ENCODE results near the gene ALK. TPM values are rescaled to one million over a fixed set of nuclear protein-coding genes. Genes with fewer than 3 reads are reported as not detected.

Gene ALK
- total and polyA plus RNA-seq, 2 experiments from 2014 or later = 0.35 TPM; not detected in 1

GRCh38 chr2:29703336-29703735, 218.1 kb downstream of the ALK start (continued):
- TF ChIP-seq ETS1 (IDR thresholded peaks at IDR 0.05) (no peak), CTCF (conservative IDR thresholded peaks at IDR 0.05; ENCODE audit: low read depth in 2 of 2) (no peak), STAT1 (IDR thresholded peaks at IDR 0.05; ENCODE audit: unreplicated experiment) (no peak), POLR2AphosphoS5 (IDR thresholded peaks at IDR 0.05; ENCODE audit: low read depth) (no peak), REST (IDR thresholded peaks at IDR 0.05; ENCODE audit: unreplicated experiment) (no peak), EZH2 (IDR thresholded peaks at IDR 0.05; ENCODE audit: low read depth, unreplicated experiment) (no peak), EZH2phosphoT487 (IDR thresholded peaks at IDR 0.05; ENCODE audit: unreplicated experiment) (no peak), JUNB (IDR thresholded peaks at IDR 0.05; ENCODE audit: unreplicated experiment) (no peak), NANOG (IDR thresholded peaks at IDR 0.05; ENCODE audit: borderline replicate concordance) (no peak)

GRCh38 chr2:29702276-29702675, 219.1 kb downstream of the ALK start:
- peaks cover 5% of the 10 kb centered on the region for H3K4me1 Mint-ChIP-seq
- no peak for ATAC-seq
- H3K27me3 Mint-ChIP-seq (ENCODE audit: insufficient read depth, low read depth, poor library complexity) = peaks cover 2% of the 10 kb centered on the region
- DNase-seq (ENCODE audit: low spot score) = no peak
- no peak overlapping the region for H3K4me2 ChIP-seq
- no peak overlapping the region for H3K4me3 Mint-ChIP-seq
- no peaks in the 10 kb centered on the region for H3K36me3 Mint-ChIP-seq (ENCODE audit: low read depth)
- H3K9me3 Mint-ChIP-seq = no peaks in the 10 kb centered on the region
- H3K36me3 ChIP-seq (ENCODE audit: insufficient read depth) = no peaks in the 10 kb centered on the region
- H3K79me2 ChIP-seq (replicated peaks; ENCODE audit: insufficient read depth) = no peaks in the 10 kb centered on the region
- no peak overlapping the region for H3K27ac ChIP-seq (ENCODE audit: low read depth)
- no peak overlapping the region for H3K4me3 ChIP-seq
- no peaks in the 10 kb centered on the region for H3F3A ChIP-seq (replicated peaks; ENCODE audit: low read depth)
- H3K4me1 ChIP-seq (ENCODE audit: insufficient read depth) = 0 out of 2 replicates have a peak, but pooled peaks cover 3% of the 10 kb centered on the region
- no peak overlapping the region for H3K27ac Mint-ChIP-seq
- no peaks in the 10 kb centered on the region for H4K20me1 ChIP-seq (replicated peaks; ENCODE audit: insufficient read depth)
- no peak overlapping the region for H2AFZ ChIP-seq
- H3K9me2 ChIP-seq (ENCODE audit: insufficient read depth) = peaks cover 29% of the 10 kb centered on the region
- H3K27me3 ChIP-seq (ENCODE audit: insufficient read depth) = no peaks in the 10 kb centered on the region
- TF ChIP-seq CTCF (conservative IDR thresholded peaks at IDR 0.05; ENCODE audit: low read depth in 2 of 2) (no peak), CREB1 (CRISPR knock-in tag; IDR thresholded peaks at IDR 0.05; ENCODE audit: low read depth) (no peak), REST (IDR thresholded peaks at IDR 0.05; ENCODE audit: unreplicated experiment) (no peak), JUNB (IDR thresholded peaks at IDR 0.05; ENCODE audit: unreplicated experiment) (no peak), NANOG (IDR thresholded peaks at IDR 0.05; ENCODE audit: borderline replicate concordance) (no peak), ZNF331 (CRISPR knock-in tag; IDR thresholded peaks at IDR 0.05; ENCODE audit: low read depth) (no peak)
